Hair follicular keratinocyte (primary cell): ENCODE measurements around the gene ZFYVE9. TPM values are rescaled to one million over a fixed set of nuclear protein-coding genes. Genes with fewer than 3 reads are reported as not detected.

Experiments used
- total RNA-seq: library from RNA; depleted of rRNA; stranded (reverse); fragments of >200 nt; gene quantifications from 2 replicates; pipeline ENCODE4 v1.2.3, GENCODE V29; 2015

ZFYVE9 gene
- 23.2 and 39.7 TPM in 2 replicates for total RNA-seq

DNA sequence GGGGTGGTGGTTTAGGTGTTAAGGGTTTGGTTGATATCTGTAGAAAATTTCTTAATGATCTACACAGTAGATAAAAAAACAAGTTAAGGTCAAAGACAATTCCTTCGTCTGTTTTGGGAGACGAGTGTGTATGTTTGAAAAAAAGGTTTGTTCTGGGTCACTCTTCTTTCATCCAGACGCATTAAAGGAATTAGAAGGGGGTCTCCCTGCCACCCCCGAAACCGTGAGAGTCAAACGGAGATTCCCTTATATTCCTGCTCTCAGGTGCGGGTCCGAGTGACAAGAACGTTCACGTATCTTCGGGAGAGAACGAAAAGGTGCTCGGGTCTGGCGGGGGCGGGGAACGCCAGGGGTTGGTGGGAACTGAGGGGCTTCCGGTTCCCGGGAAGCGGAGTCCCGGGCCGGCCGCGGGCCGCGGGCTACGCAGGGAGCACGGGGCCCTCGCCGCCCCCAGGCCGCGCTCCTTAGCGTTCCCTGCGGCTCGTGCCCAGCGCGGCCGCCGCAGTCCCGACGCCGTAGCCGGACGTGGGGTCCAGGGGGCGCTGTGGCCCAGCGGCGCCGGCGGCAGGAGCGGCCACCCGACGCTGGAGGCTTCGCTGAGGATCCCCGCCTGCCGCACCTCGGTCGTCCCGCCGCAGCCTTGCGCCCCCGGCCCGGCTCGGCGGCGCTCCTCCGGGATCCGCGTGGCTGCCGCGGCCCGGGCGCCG, at the start of gene ZFYVE9:
ZFYVE9 (plus strand) TSS at position 577 of the 707 bp plus-strand sequence. CDS start 91,118 bp downstream, outside the sequence.

GRCh38 chr1:52365746-52366516, 224.0 kb downstream of the ZFYVE9 start, which contains the start of gene CC2D1B:
CC2D1B (minus strand) TSS chr1:52366205; CDS start chr1:52364620, 1,585 bp downstream.

Other genes starting within 250 kb of the ZFYVE9 start
- 2.8 and 5.7 TPM in 2 replicates for gene RAB3B, start 151.4 kb upstream of the ZFYVE9 start, total RNA-seq
- gene KTI12, start 108.3 kb upstream of the ZFYVE9 start, total RNA-seq, result 7.4 and 13.0 TPM in 2 replicates
- 53.7 and 59.9 TPM in 2 replicates for gene TXNDC12, start 86.9 kb upstream of the ZFYVE9 start, total RNA-seq
- 42.2 and 60.2 TPM in 2 replicates for gene BTF3L4, start 85.8 kb upstream of the ZFYVE9 start, total RNA-seq
- gene CC2D1B, start 224.1 kb downstream of the ZFYVE9 start, total RNA-seq, result 21.9 and 24.5 TPM in 2 replicates